ENCODE data around the gene INF2. TPM values are rescaled to one million over a fixed set of nuclear protein-coding genes. Genes with fewer than 3 reads are reported as not detected.
A peak's percentile ranks its signal among the peaks of the same experiment; 100 is the strongest.

The INF2 gene
- total RNA-seq, 2 donors from 2014 or later, result 21.9 to 43.5 TPM

GRCh38 chr14:104718871-104719270 is 29.5 kb downstream of the INF2 start:
- TF ChIP-seq CTCF (IDR thresholded peaks at IDR 0.05), result no peak
- Histone ChIP-seq H3K36me3 (peaks cover 30% of the 10 kb centered on the region), H3K27me3 (no peaks in the 10 kb centered on the region), H3K9me3 (no peaks in the 10 kb centered on the region), H3K4me1 (peaks cover 3 to 51% of the 10 kb centered on the region in 2 donors), H3K4me3 (no peak overlapping the region), H3K27ac (peak overlapping the region; percentile 58 to 81)
- DNase-seq (ENCODE audit: low spot score), result no peak

GRCh38 chr14:104719343-104719742 is 29.9 kb downstream of the INF2 start:
- Histone ChIP-seq H3K27ac (peak overlapping the region; percentile 58 to 81), H3K36me3 (peaks cover 26% of the 10 kb centered on the region), H3K9me3 (no peaks in the 10 kb centered on the region)

GRCh38 chr14:104721505-104722431 is 32.4 kb downstream of the INF2 start:
- no peak for TF ChIP-seq CTCF (IDR thresholded peaks at IDR 0.05)
- Histone ChIP-seq H3K9me3 (no peaks in the 10 kb centered on the region), H3K27ac (peak overlapping the region; percentile 89 to 94), H3K4me3 (no peak overlapping the region), H3K27me3 (no peaks in the 10 kb centered on the region), H3K36me3 (peaks cover 8% of the 10 kb centered on the region), H3K4me1 (peaks cover 3 to 76% of the 10 kb centered on the region in 2 donors)
- DNase-seq (ENCODE audit: low spot score), result no peak

More at GRCh38 chr14:104719343-104719742, 29.9 kb downstream of the INF2 start:
- no peak for DNase-seq (ENCODE audit: low spot score)
- no peak overlapping the region for H3K4me3 ChIP-seq
- TF ChIP-seq CTCF (IDR thresholded peaks at IDR 0.05), result no peak
- no peaks in the 10 kb centered on the region for H3K27me3 ChIP-seq
- peaks cover 3 to 52% of the 10 kb centered on the region in 2 donors for H3K4me1 ChIP-seq

GRCh38 chr14:104722938-104723650 is 33.7 kb downstream of the INF2 start:
- no peaks in the 10 kb centered on the region for H3K27me3 ChIP-seq
- no peak for DNase-seq (ENCODE audit: low spot score)
- peak overlapping the region in 1 of 2 donors; percentile 75 for H3K4me3 ChIP-seq
- TF ChIP-seq CTCF (IDR thresholded peaks at IDR 0.05), result no peak
- H3K9me3 ChIP-seq, result no peaks in the 10 kb centered on the region
- peak overlapping the region; percentile 89 to 94 for H3K27ac ChIP-seq
- H3K36me3 ChIP-seq, result peaks cover 8% of the 10 kb centered on the region
- peaks cover 3 to 69% of the 10 kb centered on the region in 2 donors for H3K4me1 ChIP-seq

- peak within 1 kb of the TSS; percentile 63 to 75 for H3K4me3 ChIP-seq
- H3K9me3 ChIP-seq, result no peaks in the 10 kb centered on the region
- no peak for DNase-seq (ENCODE audit: low spot score)
- TF ChIP-seq CTCF (IDR thresholded peaks at IDR 0.05), result peak; percentile 91 to 96
- H3K4me1 ChIP-seq, result peaks cover 3 to 69% of the 10 kb centered on the region in 2 donors
- H3K27me3 ChIP-seq, result no peaks in the 10 kb centered on the region
- H3K27ac ChIP-seq, result peak within 1 kb of the TSS; percentile 89 to 94
- peaks cover 7% of the 10 kb centered on the region for H3K36me3 ChIP-seq
These were observed 34.4 kb downstream of the INF2 start, which contains the start of gene ADSS1 for GRCh38 chr14:104723651-104724406. Gene ADSS1, plus strand, starts transcription at chr14:104724229. Its CDS starts 42 bp downstream, at chr14:104724271.
